ENCODE results near the gene CIB1.

GRCh38 chr15:90211009-90211408 lies 22.7 kb downstream of the CIB1 start:
- TF ChIP-seq POLR2A (IDR thresholded peaks at IDR 0.05) = no peak
- TF ChIP-seq, protein P1, sequence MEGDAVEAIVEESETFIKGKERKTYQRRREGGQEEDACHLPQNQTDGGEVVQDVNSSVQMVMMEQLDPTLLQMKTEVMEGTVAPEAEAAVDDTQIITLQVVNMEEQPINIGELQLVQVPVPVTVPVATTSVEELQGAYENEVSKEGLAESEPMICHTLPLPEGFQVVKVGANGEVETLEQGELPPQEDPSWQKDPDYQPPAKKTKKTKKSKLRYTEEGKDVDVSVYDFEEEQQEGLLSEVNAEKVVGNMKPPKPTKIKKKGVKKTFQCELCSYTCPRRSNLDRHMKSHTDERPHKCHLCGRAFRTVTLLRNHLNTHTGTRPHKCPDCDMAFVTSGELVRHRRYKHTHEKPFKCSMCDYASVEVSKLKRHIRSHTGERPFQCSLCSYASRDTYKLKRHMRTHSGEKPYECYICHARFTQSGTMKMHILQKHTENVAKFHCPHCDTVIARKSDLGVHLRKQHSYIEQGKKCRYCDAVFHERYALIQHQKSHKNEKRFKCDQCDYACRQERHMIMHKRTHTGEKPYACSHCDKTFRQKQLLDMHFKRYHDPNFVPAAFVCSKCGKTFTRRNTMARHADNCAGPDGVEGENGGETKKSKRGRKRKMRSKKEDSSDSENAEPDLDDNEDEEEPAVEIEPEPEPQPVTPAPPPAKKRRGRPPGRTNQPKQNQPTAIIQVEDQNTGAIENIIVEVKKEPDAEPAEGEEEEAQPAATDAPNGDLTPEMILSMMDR (IDR thresholded peaks at IDR 0.05 in 4 of 5, conservative IDR thresholded peaks at IDR 0.05 in 1 of 5) = no peak

All from gastrocnemius medialis (tissue), 4 donors.